NB4 (cell line): ENCODE measurements around the gene CRAT.

ENCODE experiments used
- DNase-seq: peaks from one replicate; pipeline ENCODE4 v3.0.0; 2010; ENCODE audit warnings: low read depth
- H3K4me3 ChIP-seq: one replicate; pipeline ENCODE4 v1.5.1; 2011; ENCODE audit warnings: mild to moderate bottlenecking, low read depth, low read length, moderate library complexity
- CTCF ChIP-seq: IDR thresholded peaks from one replicate; pipeline ENCODE4 v1.5.1; 2012; ENCODE audit warnings: low read depth, low read length
- MAX ChIP-seq: IDR thresholded peaks from 2 replicates; pipeline ENCODE4 v1.6.1; 2011; ENCODE audit warnings: low read depth, low read length
- MYC ChIP-seq: IDR thresholded peaks from 2 replicates; pipeline ENCODE4 v1.6.1; 2011; ENCODE audit warnings: low read depth, low read length
- POLR2A ChIP-seq: IDR thresholded peaks from 2 replicates; pipeline ENCODE4 v1.6.1; 2011; ENCODE audit warnings: mild to moderate bottlenecking; ENCODE audit not compliant: insufficient read length; ENCODE audit errors: extremely low read depth

The CRAT gene

GRCh38 chr9:129084087-129084486 is 26.5 kb downstream of the CRAT start:
- no peak for TF ChIP-seq POLR2A
- no peak for TF ChIP-seq MYC
- no peak for TF ChIP-seq CTCF
- TF ChIP-seq MAX, result no peak
- no peak for DNase-seq
- H3K4me3 ChIP-seq, result no peak overlapping the region

GRCh38 chr9:129081388-129081904 is 29.1 kb downstream of the CRAT start:
- DNase-seq, result no peak
- H3K4me3 ChIP-seq, result peak overlapping the region; percentile 85
- TF ChIP-seq MYC (no peak), CTCF (no peak), POLR2A (no peak), MAX (no peak)

GRCh38 chr9:129080601-129081387 is 29.8 kb downstream of the CRAT start, which contains the start of gene DOLPP1:
Gene DOLPP1, plus strand, starts transcription at chr9:129081111. Its CDS starts 21 bp downstream, at chr9:129081132.
- TF ChIP-seq CTCF (no peak), MAX (peak; percentile 34; the same call in 1 of the 2 replicates), MYC (no peak), POLR2A (peak; percentile 87)
- peak within 1 kb of the TSS; percentile 85 for H3K4me3 ChIP-seq
- DNase-seq, result peak; percentile 99

- TF ChIP-seq MAX (no peak), MYC (no peak)
- H3K4me3 ChIP-seq, result peak overlapping the region; percentile 51
- DNase-seq, result no peak
Observed at GRCh38 chr9:129080298-129080600, 30.3 kb downstream of the CRAT start.

GRCh38 chr9:129079829-129080228 is 30.8 kb downstream of the CRAT start:
- H3K4me3 ChIP-seq, result peak overlapping the region; percentile 51
- DNase-seq, result no peak
- TF ChIP-seq MYC, result no peak
- TF ChIP-seq POLR2A, result no peak
- TF ChIP-seq MAX, result no peak
- TF ChIP-seq CTCF, result no peak

GRCh38 chr9:129078691-129079503 is 31.7 kb downstream of the CRAT start:
- no peak for TF ChIP-seq MYC
- no peak for TF ChIP-seq CTCF
- TF ChIP-seq MAX, result no peak
- no peak for TF ChIP-seq POLR2A
- no peak for DNase-seq
- no peak overlapping the region for H3K4me3 ChIP-seq
